Posterior vena cava (tissue), 2 donors: ENCODE measurements around the gene M1AP. TPM values are rescaled to one million over a fixed set of nuclear protein-coding genes. Genes with fewer than 3 reads are reported as not detected.
A peak's percentile ranks its signal among the peaks of the same experiment; 100 is the strongest.

Experiments used
- DNase-seq: peaks from one replicate; pipeline ENCODE4 v3.0.0-alpha.2; 2020; ENCODE audit warnings: low spot score
- intact Hi-C, 2 donors: fragments of 100-400 bp; cut with DNase I; formaldehyde crosslinking; loops; one replicate each; pipeline versions ENCODE4 v1.14.1 to v1.14.2; 2022 to 2023
- total RNA-seq, 2 donors: library from RNA; stranded (reverse); fragmentation: NEBNext Ultra II Directional; extraction: Animal tissue kit (Norgen Biotek cat#: 25700); gene quantifications; one replicate each; pipeline ENCODE4 v1.2.1, GENCODE V29; 2021
- donor health status: DM: yes; HTN: yes; CAD: no.
- donor health status: DM: yes; HTN: yes; CAD: no.

M1AP gene
- total RNA-seq, 2 donors from 2014 or later, result 0.19 TPM; not detected in 1

- no peak for DNase-seq
- intact Hi-C loops, result no loop called here
These were observed 44.7 kb downstream of the M1AP start for GRCh38 chr2:74603282-74604000.

- intact Hi-C loops, result no loop called here
- DNase-seq, result no peak
These were observed 45.4 kb downstream of the M1AP start for GRCh38 chr2:74602586-74603281.

DNA sequence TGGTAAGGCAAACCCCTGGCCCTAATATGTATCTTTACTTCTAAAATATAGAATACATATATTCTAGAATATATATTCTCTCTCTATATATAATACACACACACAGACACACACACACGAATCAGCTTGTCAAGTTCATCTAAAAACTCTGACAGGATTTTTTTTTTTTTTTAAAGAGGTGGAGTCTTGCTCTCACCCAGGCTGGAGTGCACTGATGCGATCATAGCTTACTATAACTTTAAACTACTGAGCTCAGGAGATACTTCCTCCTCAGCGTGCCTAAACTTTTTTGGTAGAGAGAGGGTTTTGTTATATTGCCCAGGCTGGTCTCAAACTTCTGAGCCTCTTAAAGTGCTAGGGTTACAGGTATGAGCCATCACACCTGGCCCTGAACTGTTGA is 48.5 kb downstream of the M1AP start:
- DNase-seq, result no peak
- intact Hi-C loops, result no loop called here

GRCh38 chr2:74597410-74597809 is 50.7 kb downstream of the M1AP start:
- DNase-seq, result no peak
- intact Hi-C loops, result no loop called here

DNA sequence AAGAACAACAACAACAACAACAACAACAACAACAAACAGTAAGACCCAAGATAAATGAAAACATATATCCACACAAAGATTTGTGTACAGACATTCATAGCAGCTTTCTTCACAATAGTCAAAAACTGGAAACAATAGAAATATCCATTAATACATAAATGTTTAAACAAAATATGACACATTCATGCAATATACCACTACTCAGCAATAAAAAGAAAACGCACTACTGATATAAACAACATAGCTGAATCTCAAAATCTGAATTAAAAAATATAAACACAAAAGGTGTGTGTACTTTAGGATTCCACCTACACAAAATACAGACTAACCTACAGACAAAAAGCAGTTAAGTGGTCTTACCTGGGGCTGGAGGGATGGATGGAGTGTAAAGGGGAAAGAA is 51.5 kb downstream of the M1AP start:
- intact Hi-C loops, result no loop called here

GRCh38 chr2:74593826-74594772 is 54.0 kb downstream of the M1AP start:
- DNase-seq, result no peak
- intact Hi-C loops, result no loop called here

More for the DNA sequence above, 51.5 kb downstream of the M1AP start:
- DNase-seq, result no peak

GRCh38 chr2:74588664-74589063 is 59.5 kb downstream of the M1AP start:
- intact Hi-C loops, result loop anchor here in 1 of 2 donors (5.0 kb wide), 1 partner anchor 106 kb away; the partner anchor contains the start of genes CCDC142 and TTC31
- no peak for DNase-seq

DNA sequence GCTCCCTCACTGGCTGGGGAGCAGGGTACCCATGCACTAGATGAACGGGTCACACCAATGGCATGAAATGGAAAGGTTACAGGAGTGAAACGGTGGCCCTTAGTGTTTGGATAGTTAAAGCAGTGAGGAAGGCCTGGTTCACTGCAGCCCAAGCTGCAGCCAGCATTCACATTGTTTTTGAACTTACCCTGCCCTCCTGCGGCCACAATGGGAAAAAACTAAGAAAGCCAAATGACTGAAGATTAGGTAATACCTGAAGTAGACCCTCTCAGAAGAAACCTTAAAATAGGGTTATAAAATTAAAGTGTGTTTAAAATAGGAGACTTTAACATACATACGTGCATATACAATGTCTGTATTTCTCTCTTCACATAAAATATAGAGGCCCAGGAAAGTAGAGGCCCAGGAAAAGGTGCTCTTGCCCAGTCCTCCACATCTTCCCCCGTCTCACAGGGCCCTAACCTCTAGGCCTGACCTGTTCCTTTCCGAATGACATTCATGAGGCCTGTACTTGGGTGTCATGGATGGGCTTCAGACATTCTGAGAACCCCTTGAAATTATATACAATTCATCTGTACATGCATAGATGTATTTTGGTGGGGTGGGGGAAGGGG is 60.4 kb downstream of the M1AP start:
- peak; percentile 81 for DNase-seq
- intact Hi-C loops, result loop anchor here in 1 of 2 donors (5.0 kb wide), 1 partner anchor 105 kb away; the partner anchor contains the start of genes CCDC142 and TTC31

DNA sequence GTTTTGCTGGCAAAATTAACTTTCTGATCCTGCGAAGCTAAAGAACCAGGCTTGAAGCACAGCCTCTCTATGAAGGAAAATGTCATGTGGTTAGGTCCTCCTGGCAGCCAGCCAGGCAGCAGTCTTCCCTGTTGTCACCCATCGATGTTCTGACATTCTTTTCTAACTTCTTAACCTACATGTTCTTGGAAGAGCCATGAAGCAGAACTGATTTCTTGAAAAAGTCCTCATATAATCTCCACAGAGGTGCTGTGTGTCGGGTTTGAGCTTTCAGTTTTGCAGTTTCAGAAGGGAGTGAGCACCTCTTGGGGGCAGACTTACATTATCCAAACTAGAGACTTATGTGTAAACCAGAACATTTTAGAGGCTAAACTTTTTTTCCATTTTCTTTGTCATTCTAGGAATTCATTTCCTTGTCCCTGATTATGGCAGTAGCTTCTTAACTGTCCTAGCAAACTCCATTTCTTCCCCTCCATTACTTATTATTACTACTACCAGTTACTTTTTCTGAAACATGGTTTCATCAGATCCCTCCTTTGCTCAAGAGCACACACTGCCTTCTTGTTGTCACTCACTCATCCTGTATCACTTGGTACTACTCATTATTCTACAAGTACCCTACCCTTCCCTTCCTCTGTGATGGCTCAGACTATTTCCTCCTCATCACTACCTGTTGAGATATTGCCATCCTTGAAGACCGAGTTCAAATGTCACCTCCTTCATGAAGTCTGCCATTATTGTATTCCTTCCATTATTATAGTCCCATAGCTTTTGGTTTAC is 62.5 kb downstream of the M1AP start:
- intact Hi-C loops, result loop anchor here in 1 of 2 donors (5.0 kb wide), 1 partner anchor 103 kb away; the partner anchor contains the start of genes CCDC142 and TTC31
- no peak for DNase-seq

- intact Hi-C loops, result loop anchor here in 1 of 2 donors (5.0 kb wide), 1 partner anchor 102 kb away; the partner anchor contains the start of genes CCDC142 and TTC31
- DNase-seq, result no peak
These were observed 64.0 kb downstream of the M1AP start for GRCh38 chr2:74584088-74584645.

DNA sequence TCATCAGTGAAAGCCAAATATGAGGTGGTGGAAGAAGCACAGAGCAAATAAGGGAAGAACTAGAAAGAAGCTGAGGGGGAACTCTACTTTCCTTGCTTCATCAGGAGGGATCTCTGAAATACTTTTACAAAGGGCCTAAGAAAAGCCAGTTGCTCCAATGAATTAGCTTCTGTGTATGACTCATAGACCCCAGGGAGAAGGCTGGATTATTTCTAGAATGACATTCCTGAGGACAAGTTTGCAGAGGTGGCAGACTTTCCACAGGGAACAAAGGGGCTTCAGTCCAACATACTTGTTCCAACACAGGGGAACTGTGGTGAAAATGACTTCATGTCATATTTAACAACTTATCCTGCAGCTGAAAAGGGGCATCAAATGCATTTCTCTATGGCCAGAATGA is 64.6 kb downstream of the M1AP start:
- no peak for DNase-seq
- intact Hi-C loops, result loop anchor here in 1 of 2 donors (5.0 kb wide), 1 partner anchor 101 kb away; the partner anchor contains the start of genes CCDC142 and TTC31

DNA sequence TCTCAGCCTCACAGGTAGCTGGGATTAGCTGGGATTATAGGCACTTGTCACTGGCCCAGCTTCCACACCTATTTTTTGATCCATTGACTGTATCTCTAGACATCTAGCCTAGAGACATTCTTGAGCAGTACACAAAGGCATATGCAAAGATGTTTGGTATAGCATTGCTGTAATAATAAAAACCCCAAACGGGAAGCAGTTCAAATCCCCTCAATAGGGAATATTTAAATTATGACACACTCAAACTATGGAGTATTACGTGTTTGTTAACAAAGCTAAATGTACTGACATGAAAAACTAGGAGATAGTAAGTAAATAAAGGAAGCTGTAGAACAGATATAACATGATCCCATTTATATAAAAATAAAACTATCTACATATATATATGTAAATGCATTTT is 65.9 kb downstream of the M1AP start:
- intact Hi-C loops, result loop anchor here in 1 of 2 donors (5.0 kb wide), 1 partner anchor 100 kb away; the partner anchor contains the start of genes CCDC142 and TTC31
- no peak for DNase-seq

DNA sequence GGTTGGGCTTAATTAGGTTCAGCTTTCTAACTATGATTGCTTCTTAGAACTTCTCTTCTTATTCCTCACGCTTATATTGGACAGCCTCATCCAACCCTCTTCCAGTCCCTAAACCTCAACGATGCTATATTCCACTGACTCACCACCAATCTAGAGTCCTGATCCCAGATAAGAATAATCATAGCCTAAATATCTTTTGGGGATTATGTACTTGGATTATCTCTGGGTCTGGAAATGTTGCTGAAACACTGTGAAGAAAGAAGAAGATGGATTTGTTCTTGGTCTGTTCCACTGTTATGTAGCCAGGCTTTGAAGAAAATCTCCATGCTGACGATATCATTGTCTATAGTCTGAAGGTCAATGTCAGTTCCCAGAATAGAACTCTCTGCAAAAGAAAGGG is 66.7 kb downstream of the M1AP start:
- intact Hi-C loops, result loop anchor here in 1 of 2 donors (5.0 kb wide), 1 partner anchor 99 kb away; the partner anchor contains the start of genes CCDC142 and TTC31
- no peak for DNase-seq

- intact Hi-C loops, result no loop called here
These were observed 69.7 kb downstream of the M1AP start for GRCh38 chr2:74578408-74578807.

DNA sequence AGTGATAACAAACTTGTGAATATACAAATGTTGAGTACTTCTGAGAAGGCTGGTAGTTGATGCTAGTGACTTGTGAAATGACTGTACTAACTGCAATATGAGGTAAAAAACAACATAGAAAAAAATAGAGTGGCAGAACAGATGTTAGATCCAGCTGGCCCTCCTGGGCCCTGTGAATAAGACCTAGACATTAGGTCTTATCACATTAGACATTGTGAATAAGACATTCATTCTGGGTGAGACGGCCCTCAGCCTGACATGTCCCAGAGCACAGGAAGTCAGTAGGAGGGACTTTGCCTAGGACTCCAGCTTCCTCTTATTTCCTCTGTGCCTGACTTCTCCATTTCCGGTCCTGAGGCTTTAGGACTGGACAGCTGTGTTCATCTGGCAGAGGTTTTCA is 70.7 kb downstream of the M1AP start:
- intact Hi-C loops, result no loop called here

More at GRCh38 chr2:74578408-74578807, 69.7 kb downstream of the M1AP start:
- no peak for DNase-seq

DNA sequence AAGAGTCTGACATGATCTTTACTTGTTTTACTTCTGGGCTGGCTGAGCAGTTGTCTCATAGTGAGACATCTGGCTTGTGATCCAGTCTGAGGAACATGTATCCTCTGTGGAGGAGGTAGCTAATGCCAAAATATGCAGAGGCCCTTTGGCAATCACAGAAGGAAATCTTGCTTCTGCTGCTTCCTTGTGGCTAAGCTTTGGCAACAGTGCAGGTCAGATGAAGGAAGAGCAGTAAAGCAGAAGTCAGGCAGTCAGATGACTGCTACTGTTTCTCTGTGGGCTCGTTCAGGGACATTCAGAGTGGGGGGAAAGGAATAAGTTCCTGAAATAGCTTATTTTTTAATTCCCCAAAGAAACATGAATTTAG is 71.3 kb downstream of the M1AP start:
- DNase-seq, result no peak
- intact Hi-C loops, result no loop called here

More for the DNA sequence above, 70.7 kb downstream of the M1AP start:
- DNase-seq, result no peak

- intact Hi-C loops, result no loop called here
- no peak for DNase-seq
These were observed 71.8 kb downstream of the M1AP start for GRCh38 chr2:74576211-74576862.
